Germinal center (tissue), 1 donor: ENCODE data around the gene PIGH.
A peak's percentile ranks its signal among the peaks of the same experiment; 100 is the strongest.
"Not testable (repeated sequence)": the region's sequence is repeated elsewhere in the genome, so short reads cannot be mapped to it uniquely, and the experiment has no call there.

Experiments used
- DNase-seq: peaks from one replicate; pipeline ENCODE4 v3.0.0; 2012; ENCODE audit warnings: mixed read lengths, low spot score

PIGH gene, protein sequence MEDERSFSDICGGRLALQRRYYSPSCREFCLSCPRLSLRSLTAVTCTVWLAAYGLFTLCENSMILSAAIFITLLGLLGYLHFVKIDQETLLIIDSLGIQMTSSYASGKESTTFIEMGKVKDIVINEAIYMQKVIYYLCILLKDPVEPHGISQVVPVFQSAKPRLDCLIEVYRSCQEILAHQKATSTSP

DNA sequence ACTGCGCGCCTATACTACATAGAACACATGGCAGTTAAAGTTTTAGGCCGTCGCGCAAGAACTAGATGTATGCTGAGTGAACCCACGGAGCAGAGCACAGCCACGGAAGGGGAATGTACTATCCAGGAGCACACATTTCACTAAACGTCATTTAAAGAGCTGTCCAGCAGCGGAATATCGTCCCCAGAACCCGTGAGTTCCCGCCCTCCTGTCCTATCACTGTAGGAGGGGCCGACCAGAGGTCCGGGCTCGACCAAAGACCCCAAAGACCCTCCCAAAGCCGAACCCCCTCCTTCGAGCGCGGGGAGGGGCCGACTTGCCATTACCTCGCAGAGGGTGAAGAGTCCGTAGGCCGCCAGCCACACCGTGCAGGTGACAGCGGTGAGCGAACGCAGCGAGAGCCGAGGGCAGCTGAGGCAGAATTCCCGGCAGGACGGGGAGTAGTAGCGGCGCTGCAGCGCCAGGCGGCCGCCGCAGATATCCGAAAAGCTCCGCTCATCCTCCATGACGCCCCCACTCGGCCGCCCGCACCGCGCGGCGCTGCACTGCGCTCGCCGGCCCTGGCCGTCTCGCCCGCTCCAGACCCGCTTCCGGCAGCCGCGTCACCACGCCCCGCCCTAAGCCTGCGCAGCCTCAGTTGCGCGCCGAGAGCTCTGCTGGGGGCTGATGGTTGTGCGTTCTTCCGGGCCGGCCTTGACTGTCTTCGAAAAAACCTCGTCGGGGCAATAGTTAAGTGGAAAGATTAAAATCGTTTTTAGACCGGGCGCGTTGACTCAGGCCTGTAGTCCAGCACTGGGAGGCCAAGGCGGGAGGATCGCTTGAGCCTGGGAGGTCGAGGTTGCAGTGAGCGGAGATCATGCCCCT, at the start of gene PIGH:
Gene PIGH, minus strand, starts transcription at position 571 of the 864 bp plus-strand sequence. Its CDS starts 65 bp downstream, at position 506.
- peak; percentile 96 for DNase-seq

DNA sequence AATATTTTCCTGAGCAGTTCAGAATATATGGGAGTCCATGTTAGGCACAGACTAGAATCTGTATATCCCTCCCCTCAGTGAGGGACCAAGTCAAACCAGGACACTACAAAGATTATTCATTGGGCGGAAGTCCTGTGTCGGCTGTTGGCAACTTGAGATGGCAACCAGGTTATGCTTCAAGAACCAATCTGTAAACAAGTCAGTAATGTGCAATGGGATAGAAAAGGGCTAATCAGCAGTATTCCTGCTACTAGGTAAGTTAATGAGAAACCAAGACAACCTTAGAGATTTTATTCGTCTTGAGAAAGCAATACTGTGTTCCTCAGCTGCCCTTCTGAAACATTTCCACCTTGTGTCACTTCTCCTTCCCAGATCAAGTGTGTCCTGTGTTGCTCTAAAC, 46.1 kb upstream of the PIGH start:
- no peak for DNase-seq

DNA sequence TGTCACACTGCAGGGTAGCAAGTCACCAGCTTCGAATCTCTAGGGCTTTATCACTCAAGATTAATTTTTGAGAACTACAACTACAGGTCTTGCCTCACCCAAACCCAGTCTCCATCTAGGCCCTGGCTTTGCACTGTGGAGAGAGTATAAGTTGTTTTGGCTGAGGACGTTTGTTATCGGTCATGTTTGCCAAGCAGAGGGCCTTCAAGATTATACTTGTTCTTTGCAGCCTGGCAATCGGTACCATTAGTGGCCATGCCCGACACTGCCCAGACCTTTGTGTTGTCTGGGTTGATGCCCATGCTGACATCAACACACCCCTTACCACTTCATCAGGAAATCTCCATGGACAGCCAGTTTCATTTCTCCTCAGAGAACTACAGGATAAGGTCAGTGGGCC, 45.3 kb upstream of the PIGH start:
- DNase-seq = no peak

DNA sequence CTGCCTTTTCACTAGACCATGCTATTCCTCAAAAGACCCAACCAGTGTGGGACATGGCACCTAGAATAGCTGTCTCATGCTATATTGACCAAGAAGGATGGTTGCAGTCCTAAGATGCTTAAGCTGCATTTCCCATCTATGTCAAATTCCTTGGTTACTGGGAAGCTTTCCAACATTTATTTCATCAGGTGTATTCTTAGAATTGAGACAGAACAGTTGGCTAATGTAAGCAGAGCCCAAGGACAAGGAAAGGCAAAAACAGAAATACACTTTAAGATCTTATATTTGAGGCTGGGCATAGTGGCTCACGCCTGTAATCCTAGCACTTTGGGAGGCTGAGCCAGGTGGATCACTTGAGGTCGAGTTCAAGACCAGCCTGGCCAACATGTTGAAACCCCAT, 44.4 kb upstream of the PIGH start:
- no peak for DNase-seq

DNA sequence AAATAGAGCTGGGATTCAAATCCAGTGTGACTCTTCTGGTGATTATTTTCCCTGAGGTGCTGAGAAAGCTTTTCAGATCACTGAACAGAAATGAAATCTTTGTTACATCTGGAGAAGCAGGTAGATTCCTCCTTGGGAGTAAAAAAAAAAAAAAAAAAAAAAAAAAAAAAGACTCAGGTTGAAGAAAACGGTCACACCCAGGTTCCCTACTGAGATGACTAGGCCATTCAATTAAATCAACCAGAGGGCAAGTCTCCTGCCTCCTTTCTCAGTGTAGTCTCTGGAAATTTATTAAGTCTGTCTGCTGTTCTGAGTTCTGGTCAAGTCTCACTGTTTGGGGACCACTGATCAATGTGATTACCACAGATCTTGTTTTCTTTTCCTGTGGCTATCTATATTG, 43.6 kb upstream of the PIGH start:
- no peak for DNase-seq

DNA sequence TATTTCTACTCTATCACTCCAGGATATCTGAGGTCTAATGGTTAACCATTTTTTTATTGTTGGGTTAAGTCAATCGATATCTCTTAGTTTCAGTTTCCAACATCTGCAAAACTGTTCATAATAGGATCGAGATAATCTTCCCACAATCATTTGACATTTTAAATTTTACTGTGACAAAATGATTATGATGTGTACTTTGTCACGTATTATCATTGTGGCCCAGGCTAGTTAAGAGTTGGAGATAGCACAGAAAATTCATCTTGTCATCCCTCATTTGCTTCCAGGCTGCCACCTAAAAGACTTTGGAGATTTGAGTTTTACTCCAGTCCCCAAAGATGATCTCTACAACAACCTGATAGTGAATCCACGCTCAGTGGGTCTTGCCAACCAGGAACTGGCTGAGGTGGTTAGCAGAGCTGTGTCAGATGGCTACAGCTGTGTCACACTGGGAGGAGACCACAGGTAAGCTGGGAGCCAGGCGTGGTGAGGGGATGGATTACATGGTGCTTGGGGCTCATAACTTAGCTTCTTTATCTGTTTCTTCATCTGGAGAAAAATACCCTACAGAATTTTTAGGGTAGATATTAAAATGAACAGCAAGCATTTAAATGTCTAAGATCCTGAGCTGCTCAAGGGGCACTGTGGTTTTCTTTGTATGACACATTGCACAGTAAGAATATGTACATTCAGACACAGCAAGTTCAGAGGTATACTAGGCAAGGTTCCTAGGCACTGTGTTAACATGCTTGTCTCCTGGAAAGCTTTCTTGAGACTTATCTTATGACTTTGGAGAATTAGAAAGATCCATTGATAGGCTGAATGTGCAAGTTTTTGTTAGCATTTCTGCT, 42.1 kb upstream of the PIGH start:
- no peak for DNase-seq

DNA sequence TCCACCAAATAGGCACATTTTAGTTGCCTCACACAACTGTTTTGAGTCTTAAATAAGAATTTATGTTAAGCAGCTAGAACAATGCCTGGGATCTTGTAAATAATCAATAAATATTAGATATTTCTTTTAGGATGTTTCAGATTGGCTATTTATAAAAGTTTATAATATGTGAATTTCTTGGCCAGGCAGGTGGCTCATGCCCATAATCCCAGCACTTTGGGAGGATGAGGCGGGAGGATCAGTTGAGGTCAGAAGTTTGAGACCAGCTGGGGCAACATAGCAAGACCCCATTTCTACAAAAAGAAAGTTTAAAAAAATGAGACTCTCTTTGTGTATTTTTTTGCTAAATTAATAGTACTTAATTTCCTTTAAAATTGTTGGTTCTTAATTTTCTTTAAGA, 41.4 kb upstream of the PIGH start:
- DNase-seq = no peak

DNA sequence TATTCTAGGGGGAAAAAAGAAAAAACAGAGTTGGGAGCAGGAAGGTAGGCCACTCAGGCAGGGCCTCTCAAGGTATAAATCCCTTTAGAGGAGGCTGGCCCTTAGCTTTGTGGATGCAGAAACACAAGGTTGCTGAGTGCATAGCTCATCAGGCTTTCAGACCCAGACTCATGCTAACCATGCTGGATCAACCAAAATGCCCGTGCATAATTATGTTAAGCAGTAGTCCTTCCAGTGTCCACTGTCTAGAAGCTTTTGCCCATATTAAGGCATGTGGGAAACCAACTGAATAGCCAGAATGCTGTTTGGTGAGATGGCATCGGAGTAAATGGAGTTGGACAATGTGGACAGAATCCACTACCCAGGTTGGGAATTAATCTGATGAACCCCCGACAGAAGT, 38.6 kb upstream of the PIGH start:
- no peak for DNase-seq

DNA sequence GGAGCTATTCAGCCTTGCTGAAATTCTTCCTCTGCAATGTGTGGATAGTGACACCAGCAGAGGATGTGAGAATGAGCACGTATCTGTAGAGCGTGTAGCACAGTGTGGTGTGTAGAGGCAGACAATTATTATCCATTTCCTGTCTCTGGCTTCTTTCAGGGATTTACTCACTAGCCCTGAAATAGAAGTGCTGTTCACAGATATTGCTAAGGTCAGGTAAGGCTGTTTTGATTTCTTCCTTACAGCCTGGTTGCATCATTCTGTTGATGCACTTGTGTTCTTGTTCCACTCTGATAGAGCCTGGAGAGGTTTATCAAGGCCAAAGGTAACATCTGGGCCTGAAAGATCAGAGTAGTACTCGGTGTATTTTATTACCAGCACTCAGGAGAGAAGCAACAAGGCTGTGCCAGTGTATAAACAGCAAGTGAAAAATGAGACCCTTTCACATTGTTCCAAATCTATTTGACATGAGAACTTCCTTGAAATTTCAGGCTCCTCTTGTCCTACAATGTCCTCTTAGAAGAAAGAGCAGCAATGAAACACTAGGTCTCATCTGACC, 36.4 kb upstream of the PIGH start:
- DNase-seq = no peak

DNA sequence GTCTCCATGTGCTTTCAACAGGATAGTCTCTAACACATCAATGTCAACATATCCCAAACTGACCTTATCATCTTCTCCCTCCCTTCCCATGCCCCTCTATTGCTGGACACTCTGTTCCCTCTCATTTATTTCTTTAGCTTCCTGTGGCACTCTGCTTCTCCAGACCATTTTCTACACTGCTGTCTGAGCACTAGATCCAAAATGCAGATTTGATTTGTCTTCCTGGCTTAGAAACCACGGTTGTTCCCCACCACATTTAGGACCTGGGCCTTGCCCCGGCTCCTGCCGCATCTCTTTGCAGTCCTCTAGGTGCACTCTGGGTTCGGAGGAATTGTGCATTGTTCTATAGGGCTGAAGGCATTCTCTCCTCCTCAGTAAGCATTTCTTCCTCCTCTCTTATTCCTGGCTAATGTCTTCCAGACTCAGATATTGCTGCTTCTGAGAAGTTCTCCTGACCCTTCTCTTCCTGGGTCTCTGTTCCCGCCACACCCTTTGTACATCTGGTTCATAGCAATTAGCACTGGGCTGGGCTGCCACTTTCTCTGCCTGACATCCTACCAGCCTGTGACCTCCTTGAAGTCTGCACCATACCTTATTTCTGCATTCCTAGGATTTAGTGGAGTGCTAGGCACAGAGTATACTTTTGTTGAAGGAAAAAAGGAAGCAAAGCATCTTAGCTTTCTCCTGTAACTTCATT, 33.5 kb upstream of the PIGH start:
- DNase-seq = no peak

DNA sequence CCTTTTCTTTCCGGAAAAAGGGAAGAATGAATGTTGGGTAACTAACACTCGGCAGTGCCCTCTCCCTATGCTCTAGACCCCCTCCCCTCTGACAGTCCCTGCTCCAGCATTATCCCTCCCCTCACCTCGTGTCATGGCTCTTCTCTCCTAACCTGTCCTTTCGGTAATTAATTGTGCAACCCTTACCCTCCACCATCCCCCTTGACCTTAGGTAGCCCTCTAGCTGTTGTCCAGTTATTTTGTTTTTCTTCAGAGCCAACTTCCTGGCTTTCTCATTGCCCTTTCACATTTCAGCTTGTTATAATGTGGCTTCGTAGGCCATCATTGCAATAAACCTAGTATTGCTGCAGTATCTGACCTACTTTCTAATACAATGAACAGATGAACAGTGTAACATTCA, 30.9 kb upstream of the PIGH start:
- DNase-seq = no peak

DNA sequence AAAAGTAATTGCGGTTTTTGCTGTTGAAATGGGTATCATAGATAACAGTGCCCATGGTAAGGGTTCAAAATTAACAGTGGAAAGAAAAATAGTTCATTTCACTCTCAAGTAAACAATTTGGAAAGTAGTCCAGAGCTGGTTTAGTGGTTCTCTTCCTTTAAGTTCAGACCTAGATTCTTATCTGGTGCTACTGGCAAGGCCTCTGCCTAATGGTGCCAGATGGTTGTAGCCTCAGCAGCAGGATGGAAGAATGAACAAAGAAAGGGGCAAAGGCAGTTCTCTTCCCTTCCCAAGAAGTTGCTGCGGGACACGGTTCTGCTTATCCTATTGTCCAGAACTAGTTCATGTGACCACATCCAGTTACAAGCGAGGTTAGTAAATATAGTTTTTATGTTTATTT, 30.1 kb upstream of the PIGH start:
- no peak for DNase-seq

DNA sequence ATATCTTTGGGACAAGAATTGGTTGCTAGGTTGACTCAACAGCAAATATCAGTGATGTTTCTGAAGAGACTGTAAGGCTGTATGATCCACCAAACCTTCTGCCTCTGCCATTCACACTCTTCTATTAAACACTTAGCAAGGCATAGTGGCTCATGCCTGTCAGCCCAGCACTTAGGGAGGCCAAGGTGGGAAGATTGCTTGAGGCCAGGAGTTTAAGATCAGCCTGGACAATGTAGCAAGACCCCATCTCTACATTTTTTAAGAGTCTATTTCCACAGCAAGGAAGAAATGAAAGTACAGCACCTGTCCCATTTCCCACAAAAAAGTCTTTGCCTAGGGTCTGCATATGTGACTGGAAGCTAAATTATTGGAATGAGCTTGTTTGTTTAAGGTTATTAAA, 27.5 kb upstream of the PIGH start:
- no peak for DNase-seq

DNA sequence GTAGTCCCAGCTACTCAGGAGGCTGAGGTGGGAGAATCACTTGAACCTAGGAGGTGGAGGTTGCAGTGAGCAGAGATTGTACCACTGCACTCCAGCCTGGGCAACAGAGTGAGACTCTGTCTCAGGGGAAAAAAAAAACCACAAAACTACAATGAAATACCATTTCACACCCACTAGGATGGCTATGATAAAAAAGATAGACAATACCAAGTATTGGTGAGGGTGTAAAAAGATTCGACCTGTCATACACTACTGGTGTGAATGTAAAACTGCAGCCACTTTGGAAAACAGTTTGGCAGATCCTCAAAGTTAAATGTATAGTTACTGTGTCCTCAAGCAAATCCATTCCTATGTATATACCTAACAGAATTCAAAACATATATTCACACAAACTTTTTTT, 26.1 kb upstream of the PIGH start:
- DNase-seq = not testable (repeated sequence)

DNA sequence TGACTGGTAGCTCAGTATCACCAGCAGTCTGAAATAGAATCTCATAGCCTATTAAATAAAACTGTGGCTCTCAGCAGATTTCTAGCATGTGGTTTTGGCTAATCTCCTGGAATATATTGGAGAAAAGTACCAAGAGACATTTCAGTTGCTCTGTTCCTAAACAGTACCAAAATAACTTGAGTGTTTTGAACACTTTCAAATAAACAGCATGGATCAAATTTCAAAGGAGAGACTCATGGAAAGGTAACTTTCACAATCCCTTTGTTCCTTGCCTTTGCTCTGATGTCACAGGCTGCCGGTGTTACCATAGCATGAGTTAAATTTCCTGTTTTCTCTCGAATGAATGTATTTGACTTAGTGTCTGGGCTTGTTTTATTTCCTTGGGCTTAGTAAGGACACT, 23.0 kb upstream of the PIGH start:
- no peak for DNase-seq

DNA sequence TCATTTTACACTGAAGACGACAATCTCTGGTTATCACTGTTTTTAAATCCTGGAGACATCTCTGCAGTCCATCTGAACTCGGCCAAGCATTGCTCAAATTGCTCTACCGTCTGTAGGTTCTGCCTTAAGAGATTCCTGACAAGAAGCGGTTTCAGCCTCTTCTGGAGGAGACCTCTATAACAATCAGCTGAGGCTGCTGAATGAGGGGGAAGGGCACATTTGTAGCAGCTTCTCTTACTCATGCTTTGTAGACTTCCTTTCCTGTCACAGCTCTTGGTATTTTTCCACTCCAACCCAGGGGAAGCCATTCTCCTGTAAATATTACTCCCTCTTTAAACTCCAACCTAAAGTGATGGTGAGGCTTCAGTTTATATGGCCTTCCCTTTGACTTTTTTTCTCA, 22.6 kb upstream of the PIGH start:
- no peak for DNase-seq

DNA sequence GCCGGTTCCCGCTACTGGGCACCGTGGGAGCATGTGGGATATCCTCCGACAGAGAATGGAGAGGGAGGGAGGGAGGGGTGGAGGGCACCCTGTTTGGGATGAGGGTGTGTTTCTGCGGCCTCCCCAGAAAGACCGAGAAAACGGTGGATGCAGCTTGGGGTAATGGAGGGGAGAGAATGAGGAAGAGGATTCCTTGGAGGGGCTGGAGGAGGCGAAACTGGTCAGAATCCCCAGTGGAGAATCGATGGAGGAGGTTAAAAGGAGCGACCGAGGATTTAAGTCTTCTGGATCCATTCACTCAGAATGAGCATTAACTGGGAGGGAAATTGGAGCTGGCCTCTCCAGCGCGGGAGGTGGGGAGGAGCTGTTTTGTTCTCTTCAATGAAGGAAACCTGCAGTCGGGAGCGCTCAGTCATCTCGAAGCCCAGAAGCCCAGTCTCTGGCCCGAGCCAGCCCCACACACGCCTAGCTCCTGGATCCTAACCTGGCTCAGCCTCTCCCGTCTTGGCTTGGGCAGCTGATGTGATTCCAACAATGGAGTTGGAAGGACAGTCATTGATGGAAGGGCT, 20.2 kb upstream of the PIGH start:
- DNase-seq = no peak

DNA sequence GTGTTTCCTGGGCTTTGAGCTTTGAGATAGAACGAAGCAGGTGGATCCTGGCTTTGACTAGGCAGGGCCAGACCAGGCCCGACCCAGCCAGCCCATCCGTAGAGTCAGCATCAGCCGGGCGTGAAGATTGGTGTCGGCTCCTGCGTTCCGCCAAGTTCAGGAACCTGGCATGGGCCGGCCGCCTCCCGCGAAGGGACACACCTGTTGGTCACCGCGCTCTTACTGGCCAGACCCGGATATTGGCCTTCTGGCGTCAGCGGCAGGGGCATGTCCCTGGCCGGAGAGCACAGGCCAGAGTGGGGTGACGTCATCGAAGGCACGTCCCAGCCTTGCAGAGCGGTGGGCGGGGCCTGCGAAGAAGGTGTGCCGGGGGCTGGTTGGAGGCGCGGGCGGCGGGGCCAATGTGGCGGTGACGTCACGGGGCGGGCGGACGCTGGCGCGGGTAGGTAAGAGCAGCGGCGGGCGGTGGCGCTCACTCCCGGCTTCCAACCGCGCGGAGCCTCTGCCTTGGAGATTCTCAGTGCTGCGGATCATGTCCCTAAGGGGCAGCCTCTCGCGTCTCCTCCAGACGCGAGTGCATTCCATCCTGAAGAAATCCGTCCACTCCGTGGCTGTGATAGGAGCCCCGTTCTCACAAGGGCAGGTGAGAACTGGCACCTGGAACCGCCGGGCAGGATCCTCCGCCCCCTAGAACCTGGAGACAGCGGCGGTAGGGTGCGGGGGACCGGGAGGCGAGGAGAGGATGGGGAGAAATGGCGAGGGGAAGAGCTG, 19.6 kb upstream of the PIGH start, which contains the start of gene ARG2:
Gene ARG2, plus strand, starts transcription at position 475 of the 771 bp plus-strand sequence. Its CDS starts 58 bp downstream, at position 533.
- peak; percentile 95 for DNase-seq

DNA sequence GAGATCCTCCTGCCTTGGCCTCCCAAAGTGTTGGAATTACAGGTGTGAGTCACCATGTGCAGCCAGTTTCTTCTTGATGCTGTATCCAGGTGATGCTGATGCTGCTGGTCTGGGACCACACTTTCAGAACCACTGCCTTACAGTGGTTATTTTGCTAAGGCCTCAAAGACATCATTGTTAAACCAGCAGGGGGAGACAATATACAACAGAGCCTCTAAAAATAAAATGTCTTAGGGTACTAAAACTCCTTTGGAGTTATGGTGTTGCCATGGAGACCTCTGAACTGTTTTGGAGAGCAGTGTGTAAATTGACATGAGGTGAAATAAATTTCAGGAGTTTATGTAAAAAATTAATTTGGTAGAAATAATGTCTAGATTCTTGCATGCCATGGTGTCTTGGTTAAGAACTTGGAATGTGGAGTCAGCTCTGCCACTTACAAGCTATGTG, 18.6 kb upstream of the PIGH start:
- DNase-seq = peak; percentile 59

DNA sequence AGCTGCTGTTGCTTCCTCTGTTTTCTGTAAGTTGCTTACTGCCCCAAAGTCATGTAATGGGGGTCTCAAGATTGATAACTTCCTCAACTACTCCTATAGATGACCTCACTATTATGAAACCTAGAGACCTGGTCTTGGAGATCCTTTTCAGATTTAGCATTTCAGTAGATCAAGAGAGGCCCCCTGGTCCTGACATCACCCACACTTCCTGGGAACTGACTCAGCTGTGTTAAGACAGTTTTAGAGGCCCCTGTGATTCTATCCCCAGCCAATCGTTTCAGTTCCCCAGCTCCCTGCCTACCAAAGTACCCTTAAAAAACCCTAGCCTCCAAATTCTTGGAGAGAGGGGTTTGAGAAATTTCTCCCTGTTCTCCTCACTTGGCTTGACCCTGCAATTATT, 10.4 kb upstream of the PIGH start:
- no peak for DNase-seq
